ENCODE data around the gene HHIPL1.

The HHIPL1 gene

GRCh38 chr14:99612071-99612737, 32.7 kb upstream of the HHIPL1 start:
- peak; percentile 63 for DNase-seq

DNA sequence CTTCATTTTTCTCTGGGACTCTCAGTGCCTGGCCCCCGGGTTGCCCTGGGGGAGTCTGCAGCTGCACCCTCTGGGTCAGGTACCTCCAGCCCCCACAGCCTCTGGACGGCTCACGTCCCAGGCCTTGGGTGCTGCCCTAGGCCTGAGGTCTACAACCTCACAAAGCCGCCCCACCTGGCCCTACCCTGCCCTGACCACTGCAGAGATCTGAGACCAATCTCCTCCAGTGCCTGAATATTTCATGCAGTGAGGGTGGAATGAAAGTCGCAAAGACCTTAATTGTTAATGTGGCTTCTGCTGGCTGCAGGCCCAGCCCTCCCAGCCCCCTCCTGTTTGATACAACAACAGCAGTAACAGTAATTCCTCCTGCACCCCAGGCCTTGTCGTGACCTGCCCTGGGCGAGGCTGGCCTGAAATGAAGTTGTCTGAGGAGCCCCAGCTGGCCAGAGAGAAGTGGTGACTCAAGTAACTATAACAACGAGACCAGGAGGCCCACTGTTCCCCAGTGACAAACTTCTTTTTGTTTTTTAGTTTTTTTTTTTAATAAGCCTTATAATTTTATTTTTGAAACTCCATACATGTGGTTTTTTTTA, 32.1 kb upstream of the HHIPL1 start:
- peak; percentile 31 for DNase-seq

DNA sequence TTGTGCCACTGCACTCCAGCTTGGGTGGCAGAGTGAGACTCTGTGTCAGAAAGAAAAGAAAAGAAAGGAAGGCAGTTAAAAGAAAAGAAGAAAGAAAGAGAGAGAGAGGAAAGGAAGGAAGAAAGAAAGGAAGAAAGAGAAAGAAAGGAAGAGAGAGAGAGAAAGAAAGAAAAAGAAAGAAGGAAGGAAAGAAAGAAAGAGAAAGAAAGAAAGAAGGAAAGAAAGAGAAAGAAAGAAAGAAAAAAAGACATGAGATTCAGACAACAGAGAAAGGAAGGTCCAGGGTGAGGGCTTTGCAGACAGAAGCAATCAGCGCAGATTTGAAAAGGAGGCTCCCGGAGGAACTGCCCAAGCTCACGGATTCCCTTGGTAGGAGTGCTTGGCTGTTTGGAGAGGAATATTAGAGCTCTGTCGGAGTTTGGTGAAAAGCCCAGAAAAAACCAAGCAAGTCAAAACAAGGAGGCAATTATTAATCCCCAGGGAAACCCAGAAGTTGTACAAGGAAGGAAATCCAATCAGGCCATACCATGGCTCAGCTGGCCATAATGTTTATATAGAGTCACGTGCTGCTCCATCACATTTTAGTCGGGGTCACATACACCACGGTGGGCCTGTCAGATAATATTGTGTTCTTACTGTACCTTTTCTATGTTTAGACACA, 29.3 kb upstream of the HHIPL1 start:
- no peak for DNase-seq

GRCh38 chr14:99616832-99617800, 27.8 kb upstream of the HHIPL1 start:
- DNase-seq = no peak

DNA sequence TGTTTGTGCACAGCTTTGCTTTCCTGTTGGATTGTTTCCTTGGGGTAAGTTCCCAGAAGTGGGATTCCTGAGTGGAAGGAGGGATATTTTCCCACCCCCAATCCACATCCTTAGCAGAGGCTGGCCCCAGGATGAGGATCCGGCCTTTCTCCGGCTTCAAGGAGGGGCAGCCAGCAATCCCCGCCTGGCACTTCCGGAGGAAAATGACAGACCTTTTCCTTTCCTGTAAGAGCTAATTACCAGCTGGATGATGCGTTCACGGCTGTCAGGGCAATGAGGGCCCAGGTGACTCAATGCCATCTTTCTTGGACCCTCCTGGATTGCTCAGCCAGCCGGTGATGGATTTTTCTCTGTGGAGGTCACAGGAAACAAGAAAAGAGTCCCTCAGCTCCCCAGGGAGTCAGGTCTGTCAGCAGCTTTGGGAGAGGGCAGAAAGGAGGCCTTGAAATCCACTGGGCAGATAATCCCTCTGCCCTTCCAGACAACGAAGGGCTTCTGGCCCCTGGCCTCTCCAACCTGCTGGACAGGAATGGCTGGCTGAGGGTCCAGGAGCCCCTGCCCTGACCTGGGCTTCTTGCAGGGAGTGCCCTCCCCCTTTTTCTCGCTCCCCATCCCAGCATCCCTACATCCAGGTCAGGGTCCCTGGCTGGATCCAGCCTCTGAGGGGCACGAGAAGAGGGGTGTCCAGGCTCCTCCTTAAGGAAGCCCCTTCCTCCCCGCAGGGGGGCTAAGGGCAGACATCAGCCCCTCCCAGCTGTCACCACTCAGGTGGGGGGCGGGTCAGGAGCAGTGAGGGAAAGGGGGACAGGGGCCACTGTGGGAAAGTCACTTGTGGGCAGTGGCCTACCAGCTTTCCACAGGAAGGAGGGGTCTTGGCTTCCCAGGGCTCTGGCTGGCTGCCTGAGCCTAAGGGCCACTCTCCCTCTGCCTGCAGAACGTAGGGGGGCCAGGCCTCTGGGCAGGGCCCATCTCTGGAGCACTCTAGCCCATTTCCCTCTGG, 24.8 kb upstream of the HHIPL1 start:
- peak; percentile 43 for DNase-seq

GRCh38 chr14:99621948-99622347, 23.0 kb upstream of the HHIPL1 start:
- DNase-seq = no peak

DNA sequence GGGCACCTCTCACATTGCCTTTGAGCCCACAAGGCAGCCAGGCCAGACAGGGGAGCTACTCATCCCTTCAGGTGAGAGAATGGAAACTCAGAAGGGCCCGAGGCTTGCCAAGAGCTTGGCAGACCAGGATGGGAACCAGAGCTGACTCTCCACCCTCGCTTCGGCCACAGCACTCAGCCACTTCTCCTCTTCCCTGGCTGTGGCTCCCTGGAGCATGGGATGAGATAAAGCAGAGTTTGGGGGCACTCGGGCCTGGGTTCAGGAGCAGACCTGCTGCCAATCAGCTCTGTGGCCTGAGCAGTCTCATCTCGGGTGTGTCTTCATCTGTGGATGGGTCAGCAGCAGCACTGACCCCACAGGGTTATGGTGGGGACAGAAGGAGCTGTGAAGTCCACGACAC, 20.9 kb upstream of the HHIPL1 start:
- DNase-seq = no peak

DNA sequence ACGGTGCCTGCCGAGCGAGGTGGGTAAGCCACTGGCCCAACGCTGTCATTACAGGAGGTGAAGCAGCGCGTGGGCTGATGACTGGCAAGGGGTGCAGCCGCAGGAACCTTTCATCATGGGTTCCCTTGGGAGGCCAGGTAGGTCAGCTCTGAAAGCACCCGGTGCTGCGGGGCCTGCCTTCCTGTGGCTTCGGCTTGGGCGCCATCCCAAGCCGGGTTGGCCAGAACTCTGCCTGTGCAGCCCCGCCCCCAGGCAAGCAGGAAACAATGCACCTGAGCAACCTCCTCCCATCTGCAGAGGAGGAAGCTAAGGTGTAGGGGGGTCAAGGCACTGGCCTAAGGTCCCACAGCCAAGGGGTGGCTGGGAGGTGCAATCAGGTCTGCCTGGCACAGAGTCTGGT, 20.0 kb upstream of the HHIPL1 start:
- no peak for DNase-seq

DNA sequence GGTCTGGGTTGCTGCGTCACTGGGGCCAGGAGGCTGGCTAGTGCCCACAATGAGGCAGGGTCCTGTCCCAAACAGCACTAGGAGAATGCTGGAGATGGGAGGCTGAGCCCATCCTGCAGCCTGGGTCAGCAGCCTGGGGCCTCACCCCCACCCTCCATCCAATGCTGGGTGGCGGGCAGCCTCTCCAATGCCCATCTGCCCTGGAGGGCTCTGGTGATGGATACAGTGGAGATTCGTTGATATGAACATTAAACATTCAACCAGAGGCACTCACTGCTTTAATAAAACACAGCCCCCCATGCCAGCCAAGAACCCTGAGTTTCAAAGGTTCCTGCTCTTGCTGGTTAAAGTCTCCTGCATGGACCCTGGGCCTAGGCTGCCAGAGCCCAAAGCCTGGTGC, 19.5 kb upstream of the HHIPL1 start:
- DNase-seq = no peak

- no peak for DNase-seq
Observed at GRCh38 chr14:99626041-99626648, 18.8 kb upstream of the HHIPL1 start.

DNA sequence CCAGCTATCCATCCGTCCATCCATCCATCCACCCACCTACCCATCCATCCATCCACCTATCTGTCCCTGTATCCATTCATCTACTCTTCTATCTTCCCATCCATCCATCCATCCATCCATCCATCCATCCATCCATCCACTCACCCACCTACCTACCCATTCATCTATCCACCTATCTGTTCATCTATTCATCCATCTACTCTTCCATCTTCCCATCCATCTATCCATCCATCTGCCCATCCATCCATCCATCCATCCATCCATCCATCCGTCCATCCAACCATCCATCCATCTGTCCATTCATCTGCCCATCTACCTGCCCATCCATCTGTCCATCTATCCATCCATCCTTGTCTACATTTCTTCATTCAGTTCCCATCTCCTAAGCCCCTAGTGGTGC, 17.8 kb upstream of the HHIPL1 start:
- no peak for DNase-seq

DNA sequence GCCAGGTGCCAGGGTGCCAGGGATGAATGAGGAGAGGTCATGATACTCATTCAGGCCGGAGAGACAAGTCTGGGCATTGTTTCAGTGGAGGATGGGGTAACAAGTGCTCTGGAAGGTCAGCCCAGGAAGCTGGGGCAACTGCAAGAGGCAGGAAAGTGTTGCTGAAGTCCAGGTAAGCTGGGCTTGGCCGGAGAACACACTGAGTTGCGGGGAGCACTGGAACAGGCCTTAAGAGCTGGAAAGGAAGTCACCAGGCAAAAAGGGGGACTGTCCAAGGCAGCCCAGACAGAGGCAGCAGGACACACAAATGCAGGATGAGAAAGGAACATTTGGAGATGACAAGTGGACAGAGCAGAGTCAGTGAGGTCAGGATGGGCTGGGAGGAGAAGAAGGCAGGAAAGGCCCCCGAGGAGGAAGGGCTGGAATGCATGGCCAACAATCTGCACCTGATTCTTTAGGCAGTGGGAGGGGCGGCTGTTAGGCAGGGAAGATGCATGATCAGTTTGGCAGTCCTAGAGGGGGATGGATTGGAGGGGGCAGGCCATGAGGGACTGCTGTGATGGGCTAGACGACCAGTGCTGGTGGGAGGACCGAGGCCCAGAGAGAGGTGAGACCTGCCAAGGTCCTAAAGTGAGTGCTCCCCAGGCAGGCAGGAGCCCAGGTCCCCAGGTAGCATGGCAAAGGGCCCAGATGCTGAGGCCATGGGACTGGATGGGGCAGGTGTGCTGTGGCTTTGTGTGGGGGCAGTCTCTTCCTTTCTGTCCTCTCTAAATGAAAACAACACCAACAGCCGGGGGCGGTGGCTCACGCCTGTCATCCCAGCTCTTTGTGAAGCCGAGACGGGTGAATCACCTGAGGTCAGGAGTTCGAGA, 17.2 kb upstream of the HHIPL1 start:
- DNase-seq = no peak

DNA sequence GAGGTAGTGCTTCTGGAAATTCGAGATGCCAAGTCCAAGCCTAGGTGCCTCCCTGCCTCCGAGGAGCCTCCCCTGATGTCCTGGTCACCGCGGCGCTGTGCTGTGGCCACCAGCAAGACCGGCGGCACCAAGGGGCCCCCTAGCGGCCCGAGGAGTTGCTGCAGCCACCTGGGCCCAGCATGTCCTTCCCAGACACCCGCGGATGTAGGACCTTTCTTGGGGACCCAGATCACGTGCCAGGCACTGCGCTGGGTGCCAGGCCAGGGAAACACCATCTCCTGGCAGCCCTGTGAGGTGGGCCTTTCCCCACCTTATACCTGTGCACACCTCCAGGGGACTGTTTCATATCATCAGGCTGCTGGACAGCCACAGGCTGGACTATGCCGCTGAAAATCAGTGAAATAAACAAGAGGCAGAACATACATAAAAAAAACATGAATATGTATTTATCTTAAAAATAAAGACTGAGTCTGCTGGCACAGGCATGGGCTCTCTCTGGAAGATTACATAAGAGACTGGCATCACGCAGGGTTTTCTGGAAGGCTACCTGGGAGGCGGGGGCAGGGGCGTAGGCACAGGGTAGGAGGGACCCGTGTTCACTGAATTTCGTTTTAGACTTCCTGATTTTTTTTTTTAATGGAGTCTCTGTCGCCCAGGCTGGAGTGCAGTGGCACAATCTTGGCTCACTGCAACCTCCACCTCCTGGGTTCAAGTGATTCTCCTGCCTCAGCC, 15.9 kb upstream of the HHIPL1 start:
- peak; percentile 84 for DNase-seq

- DNase-seq = no peak
Observed at GRCh38 chr14:99630202-99630601, 14.7 kb upstream of the HHIPL1 start.

DNA sequence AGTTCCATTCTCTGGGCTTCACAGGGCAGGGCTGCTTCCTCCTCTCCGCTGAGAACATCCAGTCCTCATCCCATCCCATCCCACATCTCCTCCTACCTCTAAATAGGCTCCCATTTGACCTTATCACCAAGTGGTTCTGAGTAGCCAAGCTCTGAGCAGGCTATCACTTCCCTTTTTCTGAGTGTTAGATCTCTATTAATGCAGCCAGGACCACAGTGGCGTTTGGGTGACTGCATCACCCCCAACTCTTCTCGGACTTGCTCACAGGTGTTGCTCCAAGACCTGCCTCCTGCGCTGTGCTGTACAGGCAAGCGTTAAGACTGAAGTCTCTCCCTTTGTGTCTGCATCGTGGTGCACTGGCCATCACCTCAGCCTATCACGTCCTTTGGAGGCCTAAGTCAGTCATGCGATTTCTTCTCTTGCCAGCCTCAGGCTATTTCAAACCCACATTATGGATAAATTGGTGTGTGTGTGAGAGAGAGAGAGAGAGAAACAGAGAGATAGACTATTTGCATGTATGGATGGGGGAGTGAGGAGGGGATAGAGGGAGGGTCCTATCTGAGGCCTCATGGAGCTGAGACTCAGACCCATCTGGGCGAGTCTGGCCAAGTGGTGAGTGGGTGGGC, 12.4 kb upstream of the HHIPL1 start:
- no peak for DNase-seq

DNA sequence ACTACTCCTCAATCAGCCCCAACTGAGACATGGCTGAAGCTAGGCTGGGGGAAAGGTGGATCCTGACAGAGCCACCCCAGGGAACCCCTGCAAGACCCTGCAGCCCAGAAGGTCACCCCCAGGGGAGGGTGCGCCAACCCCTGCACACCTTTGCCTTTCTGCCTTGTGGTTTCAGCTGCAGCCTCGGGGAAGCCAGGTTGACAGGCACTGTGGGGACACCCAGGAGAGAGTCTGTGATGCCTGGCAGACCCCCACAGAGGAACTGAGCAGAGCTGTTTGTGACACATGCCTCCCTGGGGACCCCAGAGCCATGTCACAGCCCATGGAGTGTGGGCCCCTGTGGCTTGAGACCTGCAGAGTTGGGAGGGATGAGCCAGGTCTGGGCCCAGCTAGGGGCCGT, 11.8 kb upstream of the HHIPL1 start:
- no peak for DNase-seq

DNA sequence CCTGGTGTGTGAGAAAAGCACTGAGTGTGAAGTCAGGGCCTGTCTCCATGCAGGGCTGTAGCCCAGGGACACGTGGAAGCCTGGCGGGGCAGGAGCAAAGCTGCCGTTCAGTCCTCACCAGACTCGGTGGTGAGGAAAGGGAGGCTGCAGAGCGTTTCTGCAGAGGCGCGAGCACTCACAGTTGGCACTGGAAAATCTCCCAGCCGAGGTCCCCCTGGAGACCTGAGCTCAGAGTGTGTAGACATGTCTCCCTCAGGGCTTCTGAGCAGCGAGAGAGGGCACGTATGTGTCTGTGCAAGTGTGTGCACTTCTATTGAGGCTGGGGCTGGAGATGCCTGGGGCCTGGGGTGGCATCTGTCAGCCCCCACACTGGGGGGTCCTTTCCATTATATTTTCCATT, 11.0 kb upstream of the HHIPL1 start:
- DNase-seq = no peak

DNA sequence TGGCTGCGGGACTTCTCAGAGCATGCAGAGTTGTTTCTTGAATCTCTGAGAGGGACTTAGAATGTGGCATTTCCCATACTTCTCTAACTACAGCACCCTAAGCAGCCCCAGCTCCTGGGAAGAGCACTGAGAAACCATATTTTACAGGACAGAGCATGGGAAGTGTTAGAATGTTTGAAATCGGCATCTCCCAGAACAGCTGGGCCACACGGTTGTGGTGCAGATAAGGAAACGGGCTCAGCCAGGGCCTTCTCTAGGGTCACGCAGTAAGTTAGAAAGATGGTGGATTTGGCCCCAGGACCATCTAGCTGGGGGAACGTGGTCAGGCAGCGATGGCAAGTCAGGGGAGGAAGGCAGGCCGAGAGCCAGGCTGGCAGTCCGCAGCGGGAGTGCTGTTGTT, 10.5 kb upstream of the HHIPL1 start:
- no peak for DNase-seq

DNA sequence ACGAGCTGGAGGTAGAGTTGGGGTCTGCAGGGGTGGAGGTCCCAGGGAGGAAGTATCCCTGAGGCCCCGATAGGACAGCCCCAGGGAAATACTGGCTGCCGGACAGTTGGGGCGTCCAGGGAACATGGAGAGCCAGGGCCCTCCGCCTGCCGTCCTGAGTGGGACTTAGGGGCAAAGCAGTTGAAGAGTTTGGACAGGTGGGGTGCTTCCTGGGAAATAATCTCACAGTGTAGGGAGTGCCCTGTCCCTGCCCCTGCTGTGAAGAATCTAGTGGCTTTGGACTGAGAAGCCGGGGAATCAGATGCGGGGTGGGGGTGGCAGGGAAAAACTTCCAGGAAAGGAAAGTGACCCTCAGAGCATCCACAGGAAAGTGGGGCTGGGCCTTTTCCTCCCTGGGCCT, 9.8 kb upstream of the HHIPL1 start:
- DNase-seq = no peak
